Skin epidermis (tissue), 12 donors: Measurements from ENCODE around the gene MFSD2B.
A peak's percentile ranks its signal among the peaks of the same experiment; 100 is the strongest.
"Not testable (repeated sequence)": the region's sequence is repeated elsewhere in the genome, so short reads cannot be mapped to it uniquely, and the experiment has no call there.

Experiments used
- H3K27ac ChIP-seq, 21 experiments: fragments of 200-600 bp; sonication (generic) in 11 of 21; one replicate each; pipeline ENCODE4 v1.5.0; 2020; ENCODE audit warnings: mild to moderate bottlenecking in 3 of 21, inconsistent platforms in 2 of 21, moderate library complexity in 2 of 21
- H3K4me3 ChIP-seq, 7 experiments: fragments of 200-600 bp; sonication (generic) in 2 of 7; one replicate each; pipeline ENCODE4 v1.5.0; 2020; ENCODE audit warnings: inconsistent platforms in 2 of 7, mild to moderate bottlenecking in 2 of 7, moderate library complexity in 1 of 7

Gene MFSD2B, protein sequence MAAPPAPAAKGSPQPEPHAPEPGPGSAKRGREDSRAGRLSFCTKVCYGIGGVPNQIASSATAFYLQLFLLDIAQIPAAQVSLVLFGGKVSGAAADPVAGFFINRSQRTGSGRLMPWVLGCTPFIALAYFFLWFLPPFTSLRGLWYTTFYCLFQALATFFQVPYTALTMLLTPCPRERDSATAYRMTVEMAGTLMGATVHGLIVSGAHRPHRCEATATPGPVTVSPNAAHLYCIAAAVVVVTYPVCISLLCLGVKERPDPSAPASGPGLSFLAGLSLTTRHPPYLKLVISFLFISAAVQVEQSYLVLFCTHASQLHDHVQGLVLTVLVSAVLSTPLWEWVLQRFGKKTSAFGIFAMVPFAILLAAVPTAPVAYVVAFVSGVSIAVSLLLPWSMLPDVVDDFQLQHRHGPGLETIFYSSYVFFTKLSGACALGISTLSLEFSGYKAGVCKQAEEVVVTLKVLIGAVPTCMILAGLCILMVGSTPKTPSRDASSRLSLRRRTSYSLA

DNA sequence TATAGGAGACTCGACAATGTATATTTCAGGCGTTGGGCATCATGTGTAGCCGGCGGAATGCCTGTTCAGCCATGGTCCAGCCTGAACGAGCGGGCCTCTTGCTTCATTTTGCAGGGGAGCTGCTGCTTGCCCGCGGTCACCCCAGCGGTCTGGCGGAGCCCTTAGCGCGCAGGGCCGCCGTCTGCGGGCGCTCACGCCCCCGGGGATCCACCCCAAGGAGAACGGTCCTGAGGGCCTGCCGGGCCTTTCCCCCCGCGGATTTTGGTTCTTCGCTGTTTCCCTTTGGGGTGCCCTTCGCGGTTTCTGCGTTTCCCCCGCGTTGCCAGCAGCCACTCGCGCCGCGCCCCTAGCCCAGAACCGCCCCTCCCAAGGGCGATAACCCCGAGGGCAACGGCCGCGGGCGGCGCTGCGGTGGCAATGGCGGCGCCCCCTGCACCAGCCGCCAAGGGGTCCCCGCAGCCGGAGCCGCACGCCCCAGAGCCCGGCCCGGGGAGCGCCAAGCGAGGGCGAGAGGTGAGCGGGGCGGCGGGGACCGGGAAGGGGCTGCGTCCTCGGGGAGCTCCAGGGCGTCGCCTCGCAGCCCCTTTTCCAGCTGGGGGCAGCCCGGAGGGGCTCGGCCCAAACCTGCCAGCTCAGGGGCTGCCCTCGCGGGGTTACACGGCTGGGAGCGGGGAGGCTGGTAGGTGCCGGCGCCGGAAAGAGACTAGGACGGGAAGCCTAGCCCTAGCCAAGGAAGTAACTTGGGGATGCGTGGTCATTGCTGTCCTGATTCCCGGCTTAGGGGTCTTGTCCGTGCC, at the start of gene MFSD2B:
Gene MFSD2B (plus strand): TSS at position 406 of the 797 bp plus-strand sequence. CDS start 12 bp downstream, at position 418.
- peak within 1 kb of the TSS in 3 of 21 experiments; percentile 27 to 72 (median 30) for H3K27ac ChIP-seq
- peak within 1 kb of the TSS; percentile 18 to 41 (median 24) for H3K4me3 ChIP-seq

DNA sequence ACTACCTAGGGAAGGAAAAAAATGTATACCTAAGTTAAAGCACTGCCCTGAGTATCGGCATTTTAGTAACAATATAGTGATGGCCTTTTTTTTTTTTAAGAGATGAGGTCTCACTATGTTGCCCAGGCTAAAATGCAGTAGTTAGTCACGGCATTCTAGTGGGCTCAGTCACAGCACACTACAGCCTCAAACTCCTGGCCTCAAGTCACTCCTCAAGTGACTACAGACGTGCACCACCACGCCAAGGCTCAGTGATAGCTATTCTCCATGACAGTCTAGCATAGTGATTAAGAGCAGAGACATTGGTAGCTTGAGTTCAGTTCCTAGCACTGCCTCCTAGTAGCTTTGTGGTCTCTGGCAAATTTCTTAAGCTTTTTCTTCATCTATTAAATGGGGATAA, 42.0 kb upstream of the MFSD2B start:
- H3K4me3 ChIP-seq: no peak overlapping the region

DNA sequence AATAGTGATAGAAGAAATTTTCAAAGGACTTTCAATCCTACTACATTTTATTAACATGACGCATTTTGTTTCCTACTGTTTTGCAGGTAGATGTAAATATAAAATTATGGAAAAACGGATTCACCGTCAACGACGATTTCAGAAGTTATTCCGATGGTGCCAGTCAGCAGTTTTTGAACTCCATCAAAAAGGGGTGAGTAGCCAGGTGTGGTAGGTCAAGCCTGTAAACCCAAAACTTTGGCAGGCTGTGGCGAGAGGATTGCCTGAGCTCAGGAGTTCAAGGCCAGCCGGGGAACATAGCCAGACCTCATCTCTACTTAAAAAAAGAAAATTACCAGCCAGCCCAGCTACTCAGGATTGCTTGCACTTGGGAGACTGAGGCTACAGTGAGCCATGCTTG, 33.0 kb upstream of the MFSD2B start:
- Histone ChIP-seq H3K27ac (no peak overlapping the region), H3K4me3 (no peak overlapping the region)

More for the DNA sequence above, 42.0 kb upstream of the MFSD2B start:
- H3K27ac ChIP-seq: no peak overlapping the region

DNA sequence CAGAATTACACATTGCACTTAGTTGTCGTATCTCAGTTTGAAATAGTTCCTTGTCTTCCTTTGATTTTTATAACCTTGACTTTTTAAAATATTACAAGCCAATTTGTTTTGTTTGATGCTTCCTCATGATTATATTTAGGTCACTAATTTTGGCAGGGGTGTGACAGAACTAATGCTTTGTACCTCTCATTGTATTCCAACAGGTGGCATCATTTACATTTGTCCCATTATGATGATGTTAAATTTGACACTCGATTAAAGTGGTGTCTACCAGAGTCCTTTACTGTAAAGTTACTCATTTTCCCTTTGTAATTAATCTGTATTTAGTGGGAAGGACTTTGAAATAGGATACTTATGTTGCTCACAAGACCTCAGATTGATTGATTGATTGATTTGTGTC, 21.5 kb upstream of the MFSD2B start:
- H3K4me3 ChIP-seq: no peak overlapping the region
- H3K27ac ChIP-seq: no peak overlapping the region

DNA sequence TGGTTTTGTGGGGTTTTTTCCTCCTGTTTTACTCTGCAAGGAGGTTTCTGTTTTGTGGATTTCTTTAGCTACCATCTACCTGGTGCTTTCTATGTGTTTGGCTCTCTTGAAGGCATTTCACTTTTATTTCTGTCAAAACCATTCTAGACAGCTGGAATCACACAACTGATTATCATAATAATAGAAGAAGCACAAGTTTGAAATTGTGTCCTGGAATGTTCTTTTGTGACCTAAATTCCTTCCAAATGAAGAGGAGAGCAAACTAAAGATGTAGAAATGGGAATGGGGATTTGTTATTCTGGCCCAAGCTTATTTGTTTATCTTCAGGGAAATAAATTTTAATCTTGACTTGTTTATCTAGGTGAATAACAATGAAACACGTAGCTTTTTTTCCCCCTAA, 17.0 kb upstream of the MFSD2B start:
- H3K4me3 ChIP-seq: no peak overlapping the region
- no peak overlapping the region for H3K27ac ChIP-seq

DNA sequence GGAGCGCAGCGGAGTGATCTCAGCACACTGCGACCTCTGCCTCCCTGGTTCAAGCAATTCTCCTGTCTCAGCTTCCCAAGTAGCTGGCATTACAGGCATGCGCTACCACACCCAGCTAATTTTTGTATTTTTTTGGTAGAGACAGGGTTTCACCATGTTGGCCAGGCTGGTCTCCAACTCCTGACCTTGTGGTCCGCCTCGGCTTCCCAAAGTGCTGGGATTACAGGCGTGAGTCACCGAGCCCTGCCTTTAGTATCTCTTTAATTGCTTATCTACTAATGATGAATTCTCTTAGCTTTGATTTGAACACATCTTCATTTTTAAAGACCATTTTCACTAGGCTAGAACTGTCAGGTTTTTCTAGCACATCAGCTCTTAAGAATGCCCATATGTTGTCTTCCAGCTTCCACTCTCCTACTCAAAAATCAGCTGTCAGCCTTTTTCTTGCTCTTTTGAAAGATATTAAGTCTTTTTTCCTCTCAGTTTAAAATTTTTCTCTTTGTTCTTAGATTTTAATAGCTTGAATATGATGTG, 16.1 kb upstream of the MFSD2B start:
- H3K4me3 ChIP-seq: no peak overlapping the region

DNA sequence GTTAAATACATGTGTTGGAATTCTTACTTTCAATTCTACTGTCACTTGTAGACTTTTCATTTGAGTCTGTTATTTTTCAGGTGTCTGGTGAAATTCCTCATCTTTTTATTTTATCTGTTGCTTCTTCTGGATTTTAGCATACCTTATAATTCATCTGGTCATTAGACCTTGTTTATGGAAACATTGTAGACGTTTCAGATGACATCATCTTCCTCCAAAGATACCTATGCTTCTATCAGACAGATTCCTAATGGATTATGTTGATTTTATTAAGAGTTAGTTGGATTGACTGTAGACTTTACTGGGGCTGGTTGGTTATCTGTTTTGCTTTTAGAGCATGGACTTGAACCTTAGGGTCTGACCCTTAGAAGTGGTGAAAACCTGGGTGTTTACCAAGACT, 15.3 kb upstream of the MFSD2B start:
- H3K27ac ChIP-seq: no peak overlapping the region

More for the DNA sequence above, 16.1 kb upstream of the MFSD2B start:
- no peak overlapping the region for H3K27ac ChIP-seq

DNA sequence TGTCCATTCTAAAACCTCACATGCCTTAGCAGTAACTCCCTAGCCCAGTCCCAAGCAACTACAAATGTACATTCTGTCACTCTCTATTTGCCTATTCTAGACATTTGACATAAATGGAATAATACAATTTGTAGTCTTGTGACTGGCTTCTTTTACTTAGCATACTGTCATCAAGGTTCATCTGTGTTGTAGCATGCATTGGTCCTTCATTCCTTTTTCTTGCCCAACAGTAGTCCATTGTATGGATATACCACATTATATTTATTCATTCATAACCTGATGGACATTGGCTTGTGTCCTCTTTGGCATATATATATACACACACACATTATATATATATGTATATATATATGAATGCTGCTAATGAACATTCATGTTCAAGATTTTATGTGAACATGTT, 2.2 kb upstream of the MFSD2B start:
- no peak overlapping the region for H3K27ac ChIP-seq

More for the DNA sequence above, 15.3 kb upstream of the MFSD2B start:
- H3K4me3 ChIP-seq: no peak overlapping the region

DNA sequence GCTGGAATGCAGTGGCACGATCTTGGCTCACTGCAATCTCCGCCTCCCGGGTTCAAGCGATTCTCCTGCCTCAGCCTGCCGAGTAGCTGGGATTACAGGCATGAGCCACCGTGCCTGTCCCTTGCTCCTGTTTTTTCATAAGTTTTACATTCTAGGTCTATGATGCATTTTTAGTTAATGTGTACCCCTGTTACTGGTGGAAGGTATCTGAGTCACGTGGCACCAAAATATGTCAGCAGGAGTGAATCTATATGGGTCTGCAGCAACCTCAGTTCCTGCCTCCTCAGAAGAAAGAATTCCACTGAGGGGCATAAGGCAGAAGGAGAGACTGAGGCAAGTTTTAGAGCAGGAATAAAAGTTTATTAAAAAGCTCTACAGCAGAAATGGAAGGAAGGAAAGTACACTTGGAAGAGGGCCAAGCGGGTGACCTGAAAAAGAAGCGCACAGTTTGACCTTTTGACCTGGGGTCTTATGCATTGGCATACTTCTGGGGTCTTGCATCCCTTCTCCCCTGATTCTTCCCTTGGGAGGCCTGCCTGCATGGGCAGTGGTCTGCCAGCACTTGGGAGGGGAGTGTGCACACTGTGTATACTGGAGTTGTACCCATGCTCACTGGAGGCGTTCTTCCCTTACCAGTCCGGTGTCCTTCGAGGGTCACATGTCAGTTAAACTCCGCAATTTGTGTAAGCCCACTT, 1.1 kb upstream of the MFSD2B start:
- H3K4me3 ChIP-seq: no peak overlapping the region
- H3K27ac ChIP-seq: no peak overlapping the region

More for the DNA sequence above, 2.2 kb upstream of the MFSD2B start:
- no peak overlapping the region for H3K4me3 ChIP-seq

DNA sequence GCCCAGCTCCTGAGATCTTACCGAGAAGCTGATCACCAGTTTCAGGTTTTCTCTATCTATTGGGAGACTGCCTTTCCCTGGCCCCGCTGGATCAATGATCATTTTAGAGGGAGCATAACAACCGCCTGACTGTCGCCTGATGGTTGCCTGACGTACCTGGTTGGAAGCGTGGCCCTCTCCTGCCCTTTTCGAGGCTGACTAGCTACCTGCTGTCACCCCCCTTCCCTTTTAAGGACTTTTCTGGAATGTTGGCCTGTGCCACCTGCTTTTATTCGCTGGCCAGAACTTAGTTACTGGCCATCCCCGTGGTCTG, 562 bp upstream of the MFSD2B start:
- Histone ChIP-seq H3K27ac (no peak overlapping the region), H3K4me3 (peak overlapping the region in 1 of 7 experiments; percentile 41)

DNA sequence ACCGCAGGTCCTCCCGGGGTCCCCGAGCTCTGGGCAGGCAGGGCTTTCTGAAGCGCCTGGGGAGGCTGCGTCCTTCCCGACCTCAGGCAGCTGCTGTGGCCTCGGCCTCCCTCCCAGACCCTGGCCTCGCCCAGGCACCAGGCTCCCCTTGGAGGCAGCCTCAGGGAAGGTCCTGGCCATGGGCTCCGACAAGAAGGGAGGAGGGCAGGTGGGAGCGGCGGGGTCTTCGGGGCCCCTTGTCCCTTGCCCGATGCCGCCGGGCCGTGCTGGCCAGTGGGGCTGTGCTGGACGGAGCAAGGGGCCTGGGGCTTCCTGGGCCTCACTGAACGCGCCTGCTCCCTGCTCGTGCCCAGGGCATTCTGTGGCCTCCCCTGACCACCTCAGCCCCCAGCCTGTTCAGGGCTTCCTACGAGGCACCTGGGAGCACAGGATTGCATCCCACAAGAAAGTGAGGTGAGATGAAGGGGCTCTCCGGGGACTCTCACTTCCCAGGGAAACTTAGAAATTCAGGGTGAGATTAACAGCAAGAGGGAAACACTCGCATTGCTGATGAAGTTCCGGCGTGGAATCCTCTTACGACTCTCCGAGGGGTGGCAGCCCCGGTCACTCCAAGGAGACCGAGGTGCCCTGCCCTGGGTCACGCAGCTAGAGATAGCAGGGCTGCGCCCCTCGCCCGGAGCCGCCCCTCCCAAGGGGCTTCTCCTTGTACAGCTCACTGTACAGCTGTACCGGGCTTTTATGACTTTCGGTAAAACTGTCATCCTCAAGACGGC, 778 bp downstream of the MFSD2B start:
- H3K4me3 ChIP-seq: peak overlapping the region in 5 of 7 experiments; percentile 18 to 41 (median 40)
- H3K27ac ChIP-seq: peak overlapping the region in 2 of 21 experiments; percentile 30 to 72

DNA sequence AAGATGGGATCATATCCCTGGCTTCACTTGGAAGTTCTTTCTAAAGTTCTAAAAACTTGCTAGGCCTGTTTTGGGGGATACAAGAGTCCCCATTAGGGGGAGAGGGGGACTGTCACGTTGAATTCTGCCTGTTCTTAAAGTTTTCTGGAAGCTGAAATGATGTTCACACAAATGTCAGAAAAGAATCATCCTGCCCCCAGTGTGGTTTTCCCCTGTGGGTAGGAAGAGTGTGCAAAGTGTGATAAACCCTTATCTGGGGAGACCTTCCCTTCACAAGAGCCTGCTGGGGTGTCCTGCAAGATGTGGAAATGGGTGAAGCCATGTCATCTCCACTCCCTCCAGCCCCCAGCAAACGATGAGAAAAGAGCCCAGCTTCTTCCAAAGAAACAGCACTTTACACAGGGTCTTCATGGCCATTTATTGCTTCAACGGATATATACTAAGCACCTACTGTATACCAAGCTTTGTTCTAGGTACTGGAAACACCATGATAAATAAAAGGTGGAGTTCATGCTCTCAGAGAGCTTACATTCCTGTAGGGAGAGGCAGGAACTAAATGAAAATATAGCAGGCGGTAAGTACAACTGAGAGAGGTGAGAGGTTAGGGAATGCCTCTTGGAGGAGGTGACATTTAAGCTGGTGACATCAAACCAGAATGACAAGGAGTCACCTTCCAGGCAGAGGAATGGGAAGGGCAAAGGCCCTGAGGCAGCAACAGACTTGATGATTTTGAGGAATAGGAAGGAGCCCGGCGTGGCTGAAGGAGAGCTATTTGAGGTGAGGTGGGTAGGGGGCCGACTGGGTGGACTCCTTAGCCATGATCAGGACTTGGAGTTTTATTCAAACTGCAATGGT, 1.6 kb downstream of the MFSD2B start:
- H3K27ac ChIP-seq: no peak overlapping the region
- H3K4me3 ChIP-seq: no peak overlapping the region

DNA sequence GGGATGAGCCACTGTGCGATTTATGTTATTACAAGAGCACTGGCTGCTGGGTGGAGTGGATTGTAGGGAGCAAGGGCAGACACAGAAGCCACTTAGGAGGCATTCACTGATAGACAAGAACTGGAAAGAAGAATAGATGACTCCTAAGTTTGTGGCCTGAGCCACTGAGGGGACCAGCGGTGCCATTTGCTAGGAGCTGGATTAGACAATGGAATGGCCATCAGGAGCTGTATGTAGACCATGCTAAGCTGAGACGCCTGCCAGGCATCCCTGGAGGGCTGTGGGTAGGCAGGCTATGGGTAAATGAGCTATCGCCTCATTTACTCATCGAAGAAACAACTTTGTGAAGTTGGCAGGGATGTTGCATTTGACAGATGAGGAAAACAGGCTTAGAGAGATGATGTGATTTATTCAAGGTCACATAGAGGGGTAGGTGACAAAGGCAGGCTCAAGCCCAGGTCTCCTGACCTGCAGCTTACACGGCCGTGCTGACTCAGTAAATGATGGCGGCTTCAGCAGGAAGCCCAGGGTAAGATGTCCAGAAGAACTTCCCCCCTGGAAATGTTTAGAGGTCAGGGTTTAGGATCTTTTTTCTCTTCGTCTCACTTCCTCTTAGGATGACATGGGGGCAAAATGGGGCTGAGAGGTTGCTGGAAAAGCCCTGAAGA, 2.8 kb downstream of the MFSD2B start:
- Histone ChIP-seq H3K4me3 (no peak overlapping the region), H3K27ac (no peak overlapping the region)

DNA sequence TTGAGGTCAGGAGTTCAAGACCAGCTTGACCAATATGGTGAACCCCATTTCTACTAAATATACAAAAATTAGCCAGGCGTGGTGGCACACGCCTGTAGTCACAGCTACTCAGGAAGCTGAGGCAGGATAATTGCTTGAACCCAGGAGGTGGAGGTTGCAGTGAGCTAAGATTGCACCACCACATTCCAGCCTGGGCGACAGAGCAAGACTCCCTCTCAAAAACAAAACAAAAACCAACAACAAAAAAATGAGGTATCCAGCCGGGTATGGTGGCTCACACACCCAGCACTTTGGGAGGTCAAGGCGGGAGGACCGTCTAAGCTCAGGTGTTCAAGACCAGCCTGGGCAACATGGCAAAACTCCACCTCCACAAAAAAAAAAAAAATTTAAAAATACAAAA, 5.0 kb downstream of the MFSD2B start:
- not testable (repeated sequence) for H3K27ac ChIP-seq

DNA sequence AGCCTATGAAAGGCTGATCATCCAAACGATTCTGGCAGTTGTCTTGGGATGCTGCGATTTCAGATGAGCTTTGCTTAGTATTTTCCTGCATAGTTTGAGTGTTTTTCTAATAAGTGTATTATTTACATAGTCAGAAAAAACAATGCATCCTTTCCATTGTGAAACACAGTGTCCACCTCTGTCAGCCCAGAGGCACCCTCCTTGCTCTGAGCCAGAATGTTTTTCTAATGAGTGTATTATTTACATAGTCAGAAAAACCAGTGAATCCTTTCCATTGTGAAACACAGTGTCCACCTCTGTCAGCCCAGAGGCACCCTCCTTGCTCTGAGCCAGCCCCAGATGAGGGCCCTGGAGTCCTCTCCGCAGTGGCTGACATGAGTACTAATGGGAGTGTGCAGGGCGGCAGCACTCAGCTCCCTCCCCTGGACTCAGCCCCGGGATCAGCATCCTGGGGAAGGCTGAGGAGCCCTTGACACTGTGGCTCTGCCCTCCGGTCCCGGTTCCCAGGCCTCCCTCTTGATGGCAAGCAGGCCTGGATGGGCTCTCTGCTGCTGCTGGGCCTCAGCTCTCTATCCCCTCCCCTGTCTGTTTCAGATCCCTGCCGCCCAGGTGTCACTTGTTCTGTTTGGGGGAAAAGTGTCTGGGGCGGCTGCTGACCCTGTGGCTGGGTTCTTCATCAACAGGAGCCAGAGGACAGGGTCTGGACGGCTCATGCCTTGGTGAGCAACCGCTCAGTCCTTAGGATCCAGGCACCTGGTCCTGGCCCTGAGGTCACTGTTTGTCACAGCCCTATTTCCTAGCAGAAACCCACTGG, 5.9 kb downstream of the MFSD2B start:
- no peak overlapping the region for H3K4me3 ChIP-seq
- no peak overlapping the region for H3K27ac ChIP-seq

More for the DNA sequence above, 5.0 kb downstream of the MFSD2B start:
- H3K4me3 ChIP-seq: not testable (repeated sequence)

DNA sequence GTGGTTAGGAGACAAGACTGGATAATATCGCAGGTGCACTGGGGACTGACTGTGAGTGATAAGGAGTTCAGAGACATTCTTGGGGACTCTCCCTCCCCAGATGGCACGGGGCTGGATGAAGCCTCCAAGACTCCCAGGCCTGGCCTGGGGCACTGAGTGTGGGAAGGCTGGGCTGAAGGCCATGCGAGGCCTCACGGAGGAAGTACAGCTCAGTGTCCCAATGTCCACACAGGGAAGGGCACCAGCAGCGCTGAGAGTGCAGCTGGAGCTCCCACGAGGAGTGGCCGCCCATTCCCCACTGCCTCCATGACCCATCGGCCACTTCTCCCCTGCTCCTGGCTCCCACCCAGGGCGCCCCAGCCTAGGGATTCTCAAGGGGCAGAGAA, 6.5 kb downstream of the MFSD2B start:
- H3K4me3 ChIP-seq: no peak overlapping the region
- no peak overlapping the region for H3K27ac ChIP-seq
